Right lobe of liver (tissue), 4 donors: Measurements from ENCODE around the gene UPF1.

ENCODE experiments used
- POLR2A ChIP-seq: fragments of 450-650 bp; IDR thresholded peaks from one replicate; pipeline ENCODE4 v1.6.1; 2017; ENCODE audit warnings: antibody characterized with exemption, mild to moderate bottlenecking
- TF ChIP-seq, protein P1 (sequence below), 4 donors: fragments of 200-600 bp in 3 of 4; fragments of 450-650 bp in 1 of 4; IDR thresholded peaks; one replicate each; pipeline versions ENCODE4 v1.5.1 to v1.8.0; 2016 to 2022; ENCODE audit warnings: antibody characterized with exemption in 4 of 4, mild to moderate bottlenecking in 2 of 4
- donor health status: DM: no; HTN: no; CAD: no.
- donor health status: DM: no; HTN: no; CAD: no.
- donor health status: DM: no; HTN: yes; CAD: no.

DNA sequence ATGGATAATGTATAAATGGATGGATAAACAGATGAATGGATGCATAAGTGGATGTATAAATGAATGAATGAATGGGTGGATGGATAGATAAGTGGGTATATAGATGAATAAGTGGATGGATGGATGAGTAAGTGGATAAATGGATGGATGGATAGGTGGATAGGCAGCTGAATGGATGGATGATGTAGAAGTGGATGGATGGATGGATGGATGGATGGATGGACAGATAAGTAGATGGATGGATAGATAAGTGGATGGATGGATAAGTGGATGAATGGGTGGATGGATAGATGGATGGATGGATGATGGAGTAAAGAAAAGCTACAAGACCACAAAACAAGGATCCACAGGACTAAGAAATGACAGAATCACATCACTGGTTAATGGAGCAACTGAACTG lies 31.7 kb upstream of the UPF1 start:
- TF ChIP-seq, protein P1, sequence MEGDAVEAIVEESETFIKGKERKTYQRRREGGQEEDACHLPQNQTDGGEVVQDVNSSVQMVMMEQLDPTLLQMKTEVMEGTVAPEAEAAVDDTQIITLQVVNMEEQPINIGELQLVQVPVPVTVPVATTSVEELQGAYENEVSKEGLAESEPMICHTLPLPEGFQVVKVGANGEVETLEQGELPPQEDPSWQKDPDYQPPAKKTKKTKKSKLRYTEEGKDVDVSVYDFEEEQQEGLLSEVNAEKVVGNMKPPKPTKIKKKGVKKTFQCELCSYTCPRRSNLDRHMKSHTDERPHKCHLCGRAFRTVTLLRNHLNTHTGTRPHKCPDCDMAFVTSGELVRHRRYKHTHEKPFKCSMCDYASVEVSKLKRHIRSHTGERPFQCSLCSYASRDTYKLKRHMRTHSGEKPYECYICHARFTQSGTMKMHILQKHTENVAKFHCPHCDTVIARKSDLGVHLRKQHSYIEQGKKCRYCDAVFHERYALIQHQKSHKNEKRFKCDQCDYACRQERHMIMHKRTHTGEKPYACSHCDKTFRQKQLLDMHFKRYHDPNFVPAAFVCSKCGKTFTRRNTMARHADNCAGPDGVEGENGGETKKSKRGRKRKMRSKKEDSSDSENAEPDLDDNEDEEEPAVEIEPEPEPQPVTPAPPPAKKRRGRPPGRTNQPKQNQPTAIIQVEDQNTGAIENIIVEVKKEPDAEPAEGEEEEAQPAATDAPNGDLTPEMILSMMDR (IDR thresholded peaks at IDR 0.05): no peak
- no peak for TF ChIP-seq POLR2A
